Measurements from ENCODE around the gene MYT1.

Gene MYT1

DNA sequence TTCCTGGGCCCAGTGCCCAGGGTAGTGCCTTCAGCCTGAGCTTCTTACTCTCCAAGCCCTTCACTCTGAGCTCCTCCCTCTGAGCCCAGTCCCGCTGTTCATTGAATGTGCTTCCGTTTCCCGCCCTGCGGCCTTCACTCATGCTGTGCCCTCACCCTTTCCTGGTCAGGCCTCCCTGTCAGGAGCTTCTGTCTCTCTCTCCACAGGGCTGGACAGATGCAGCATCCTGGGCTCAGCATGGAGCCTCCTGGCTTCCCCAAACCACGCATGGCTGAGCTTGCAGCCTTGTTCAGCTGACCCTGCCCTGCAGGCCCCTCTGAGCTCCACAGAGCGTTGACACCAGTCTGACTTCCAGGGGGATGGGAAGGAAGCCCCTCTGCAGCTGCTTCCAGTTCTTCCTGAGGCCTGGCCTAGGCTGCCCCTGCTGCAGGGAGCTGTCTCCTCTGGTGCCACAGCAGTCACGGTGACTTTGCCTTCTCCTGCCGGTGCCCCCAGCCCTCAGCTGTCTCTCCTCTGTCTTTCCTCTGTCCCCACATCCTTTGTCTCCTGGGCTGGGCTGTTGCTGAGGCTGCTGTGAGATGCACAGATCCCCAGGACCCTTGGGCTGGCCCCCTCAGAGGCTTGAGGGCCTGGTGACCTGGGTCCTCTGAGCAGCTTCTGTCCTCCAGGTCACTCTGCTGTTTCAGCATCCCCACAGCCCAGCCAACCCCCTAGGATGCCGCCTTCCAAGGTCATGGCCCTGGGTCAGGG lies 7.9 kb upstream of the MYT1 start:
- no peak overlapping the region for H3K4me3 ChIP-seq (ENCODE audit: low read depth, low read length)
- DNase-seq (ENCODE audit: low read depth): no peak
- TF ChIP-seq, protein P1, sequence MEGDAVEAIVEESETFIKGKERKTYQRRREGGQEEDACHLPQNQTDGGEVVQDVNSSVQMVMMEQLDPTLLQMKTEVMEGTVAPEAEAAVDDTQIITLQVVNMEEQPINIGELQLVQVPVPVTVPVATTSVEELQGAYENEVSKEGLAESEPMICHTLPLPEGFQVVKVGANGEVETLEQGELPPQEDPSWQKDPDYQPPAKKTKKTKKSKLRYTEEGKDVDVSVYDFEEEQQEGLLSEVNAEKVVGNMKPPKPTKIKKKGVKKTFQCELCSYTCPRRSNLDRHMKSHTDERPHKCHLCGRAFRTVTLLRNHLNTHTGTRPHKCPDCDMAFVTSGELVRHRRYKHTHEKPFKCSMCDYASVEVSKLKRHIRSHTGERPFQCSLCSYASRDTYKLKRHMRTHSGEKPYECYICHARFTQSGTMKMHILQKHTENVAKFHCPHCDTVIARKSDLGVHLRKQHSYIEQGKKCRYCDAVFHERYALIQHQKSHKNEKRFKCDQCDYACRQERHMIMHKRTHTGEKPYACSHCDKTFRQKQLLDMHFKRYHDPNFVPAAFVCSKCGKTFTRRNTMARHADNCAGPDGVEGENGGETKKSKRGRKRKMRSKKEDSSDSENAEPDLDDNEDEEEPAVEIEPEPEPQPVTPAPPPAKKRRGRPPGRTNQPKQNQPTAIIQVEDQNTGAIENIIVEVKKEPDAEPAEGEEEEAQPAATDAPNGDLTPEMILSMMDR (IDR thresholded peaks at IDR 0.05; ENCODE audit: control insufficient read depth, extremely low read depth, insufficient read depth): no peak

DNA sequence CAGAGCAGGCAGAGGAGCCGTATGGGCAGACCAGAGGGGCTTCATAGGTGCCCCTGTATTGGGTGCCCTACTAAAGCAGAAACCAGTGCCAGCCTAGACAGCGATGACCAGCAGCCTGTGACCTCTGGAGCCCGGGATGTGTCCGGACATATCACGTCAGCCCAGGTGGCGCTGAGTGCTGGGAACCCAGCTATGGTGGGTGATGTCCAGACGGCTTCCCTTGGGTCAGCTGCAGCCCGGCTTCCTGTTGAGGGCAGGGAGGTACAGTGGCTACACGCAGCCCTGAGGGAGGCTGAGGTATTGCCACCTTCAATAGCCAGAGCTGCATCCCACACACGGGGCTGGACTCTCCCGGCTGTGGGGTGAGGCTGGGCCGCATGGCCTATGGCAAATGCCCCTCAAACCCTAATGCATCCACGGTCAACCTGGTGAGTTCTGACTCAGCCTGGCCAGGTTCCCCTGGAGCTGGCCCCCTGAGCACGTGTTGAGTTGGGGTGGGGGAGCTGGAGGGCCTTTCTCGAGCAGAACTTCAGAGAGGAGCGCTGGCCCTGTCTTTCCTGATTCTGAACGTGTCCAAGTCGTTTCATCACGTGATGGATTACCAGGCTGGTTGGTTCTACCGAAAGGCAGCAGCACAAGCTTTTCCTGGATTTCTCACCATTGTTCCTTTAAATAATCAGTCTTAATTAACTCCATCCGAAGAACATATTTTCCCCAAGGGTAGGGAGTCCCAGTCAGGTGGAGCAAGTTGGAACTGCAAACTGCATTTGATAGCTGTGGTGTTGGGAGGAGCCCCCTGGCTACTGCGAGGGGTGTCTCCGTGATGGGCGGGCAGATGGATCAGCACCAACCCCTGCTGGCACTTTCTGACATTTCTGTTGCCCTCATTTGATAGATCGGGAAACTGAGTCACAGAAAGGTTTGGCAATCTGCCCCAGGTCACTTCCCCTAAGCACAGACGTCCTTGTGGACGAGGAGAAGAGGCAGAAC lies 7.1 kb upstream of the MYT1 start:
- TF ChIP-seq, protein P1 (IDR thresholded peaks at IDR 0.05; ENCODE audit: control insufficient read depth, extremely low read depth, insufficient read depth): no peak
- DNase-seq (ENCODE audit: low read depth): no peak
- no peak overlapping the region for H3K4me3 ChIP-seq (ENCODE audit: low read depth, low read length)

DNA sequence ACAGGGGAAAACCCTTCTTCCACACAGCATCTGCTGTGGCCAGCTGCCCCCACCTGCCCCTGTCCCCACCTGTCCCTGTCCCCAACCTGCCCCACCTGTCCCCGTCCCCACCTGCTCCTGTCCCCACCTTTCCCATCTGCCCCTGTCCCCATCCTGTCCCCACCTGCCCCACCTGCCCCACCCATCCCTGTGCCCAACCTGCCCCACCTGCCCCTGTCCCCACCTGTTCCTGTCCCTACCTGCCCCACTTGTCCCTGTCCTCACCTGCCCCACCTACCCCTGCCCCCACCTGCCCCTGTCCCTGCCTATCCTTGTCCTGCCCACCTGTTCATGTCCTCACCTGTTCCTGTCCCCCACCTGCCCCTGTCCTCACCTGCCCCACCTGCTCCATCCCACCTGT lies 6.4 kb upstream of the MYT1 start:
- no peak overlapping the region for H3K4me3 ChIP-seq (ENCODE audit: low read depth, low read length)
- TF ChIP-seq, protein P1 (IDR thresholded peaks at IDR 0.05; ENCODE audit: control insufficient read depth, extremely low read depth, insufficient read depth): no peak
- DNase-seq (ENCODE audit: low read depth): no peak

DNA sequence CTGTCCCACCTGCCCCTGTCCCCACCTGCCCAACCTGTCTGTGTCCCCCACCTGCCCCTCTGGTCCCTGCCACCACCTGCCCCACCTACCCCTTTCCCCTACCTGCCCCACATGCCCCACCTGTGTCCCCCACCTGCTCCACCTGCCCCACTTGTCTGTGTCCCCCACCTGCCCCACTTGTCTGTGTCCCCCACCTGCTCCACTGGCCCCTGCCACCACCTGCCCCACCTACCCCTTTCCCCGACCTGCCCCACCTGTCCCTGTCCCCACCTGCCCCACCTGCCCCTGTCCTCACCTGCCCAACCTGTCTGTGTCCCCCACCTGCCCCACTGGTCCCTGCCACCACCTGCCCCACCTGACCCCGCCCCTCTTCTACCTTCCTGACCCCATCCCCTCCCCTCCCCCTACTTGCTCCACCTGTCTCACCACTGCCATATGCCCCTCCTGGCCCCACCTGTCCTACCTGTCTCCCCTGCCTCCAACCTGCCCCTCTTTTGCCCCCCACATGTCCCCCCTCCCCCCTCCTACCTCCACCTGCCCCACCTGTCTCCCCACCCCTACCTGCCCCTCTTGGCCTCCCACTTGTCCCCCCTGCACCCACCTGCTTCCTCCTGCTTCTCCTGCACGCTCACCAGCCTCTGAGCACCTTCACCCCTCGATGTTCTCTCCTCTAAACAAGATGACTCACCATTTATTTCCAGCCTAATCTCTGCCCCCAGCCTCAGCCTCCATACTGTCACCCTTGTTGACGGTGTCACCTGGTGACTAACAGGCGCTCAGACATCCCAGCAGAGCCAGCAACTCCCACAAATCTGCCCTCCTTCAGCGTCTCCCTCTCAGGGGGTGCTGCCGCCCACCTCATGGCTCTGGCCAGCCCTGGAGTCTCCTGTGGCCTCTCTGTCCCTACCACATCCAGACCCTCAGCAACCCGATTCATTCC lies 5.6 kb upstream of the MYT1 start:
- DNase-seq (ENCODE audit: low read depth): no peak
- TF ChIP-seq, protein P1 (IDR thresholded peaks at IDR 0.05; ENCODE audit: control insufficient read depth, extremely low read depth, insufficient read depth): no peak
- H3K4me3 ChIP-seq (ENCODE audit: low read depth, low read length): no peak overlapping the region

DNA sequence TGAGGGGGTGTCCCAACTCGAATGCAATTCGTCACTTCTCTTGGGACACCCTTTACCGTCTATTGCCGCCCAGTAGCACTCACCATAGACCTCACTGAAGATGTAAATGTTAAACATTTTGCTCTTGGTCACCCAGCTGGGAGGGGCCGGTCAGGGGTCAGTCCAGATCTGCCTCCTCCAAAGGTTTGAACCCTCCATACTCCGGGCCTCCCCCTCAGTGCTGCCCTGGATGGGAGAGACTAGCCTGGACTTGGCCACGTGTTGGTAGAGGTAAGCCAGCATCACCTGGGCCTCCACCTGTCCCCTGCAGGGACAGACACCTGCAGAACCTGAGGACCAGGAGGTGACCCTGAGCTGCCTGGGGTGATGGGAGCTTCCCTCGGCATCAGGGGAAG lies 5.0 kb upstream of the MYT1 start:
- no peak overlapping the region for H3K4me3 ChIP-seq (ENCODE audit: low read depth, low read length)
- TF ChIP-seq, protein P1 (IDR thresholded peaks at IDR 0.05; ENCODE audit: control insufficient read depth, extremely low read depth, insufficient read depth): no peak
- no peak for DNase-seq (ENCODE audit: low read depth)

DNA sequence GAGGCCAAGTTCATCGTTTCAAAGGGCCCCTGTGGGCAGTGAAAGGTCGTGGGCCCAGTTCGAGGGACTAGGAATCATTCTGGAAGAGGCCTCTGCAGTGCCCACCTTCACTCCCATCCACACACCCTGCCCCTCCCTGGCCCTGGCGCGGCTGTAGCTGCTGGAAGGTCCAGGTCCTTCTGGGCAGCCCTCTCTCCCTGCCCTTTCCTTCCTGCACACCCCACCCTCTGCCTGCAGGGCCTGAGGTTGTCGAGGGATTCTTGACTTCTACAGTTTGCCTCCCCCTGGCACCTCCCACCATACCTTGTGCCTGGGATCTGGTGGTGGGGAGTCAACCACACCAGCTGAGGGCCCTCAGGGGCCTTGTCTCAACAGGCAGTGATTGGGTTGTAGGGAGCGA lies 4.5 kb upstream of the MYT1 start:
- TF ChIP-seq, protein P1 (IDR thresholded peaks at IDR 0.05; ENCODE audit: control insufficient read depth, extremely low read depth, insufficient read depth): no peak
- no peak overlapping the region for H3K4me3 ChIP-seq (ENCODE audit: low read depth, low read length)
- DNase-seq (ENCODE audit: low read depth): no peak

Data from LNCaP clone FGC (cell line).